Measurements from ENCODE around the gene OPRM1. TPM values are rescaled to one million over a fixed set of nuclear protein-coding genes. Genes with fewer than 3 reads are reported as not detected.

OPRM1 gene
- total RNA-seq, 1 donor = not detected

DNA sequence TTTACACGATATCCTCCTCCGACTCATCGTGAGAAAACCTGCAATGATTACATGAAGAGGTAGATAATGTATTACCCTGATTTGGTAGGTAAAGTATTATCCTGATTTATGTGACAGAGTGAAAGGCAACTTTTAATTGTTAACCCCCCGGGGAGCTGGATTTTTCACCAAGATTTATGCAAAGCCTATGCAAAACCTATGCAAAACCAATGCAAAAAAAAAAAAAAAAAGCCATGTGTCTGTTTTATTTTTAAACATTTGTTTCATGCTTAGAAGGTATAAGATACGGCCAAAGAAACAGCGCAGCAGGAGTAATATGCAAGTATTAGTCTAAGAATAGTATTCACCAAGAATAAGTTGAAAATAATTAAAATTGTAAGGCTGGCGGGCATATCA, 207.7 kb downstream of the OPRM1 start:
- Histone ChIP-seq H3K4me1 (ENCODE audit: insufficient read depth, low read length) (no peaks in the 10 kb centered on the region), H3K9me3 (ENCODE audit: low read depth, low read length) (no peaks in the 10 kb centered on the region), H3K4me3 (ENCODE audit: insufficient read depth, low read length) (no peak overlapping the region), H3K27me3 (ENCODE audit: insufficient read depth, low read length) (peaks cover 3% of the 10 kb centered on the region), H3K79me2 (ENCODE audit: insufficient read depth, low read length) (no peaks in the 10 kb centered on the region), H4K20me1 (ENCODE audit: insufficient read depth, low read length) (no peaks in the 10 kb centered on the region), H3K36me3 (ENCODE audit: insufficient read depth, low read length) (no peaks in the 10 kb centered on the region), H2AFZ (ENCODE audit: low read length) (no peak overlapping the region), H3K27ac (ENCODE audit: low read depth, low read length) (no peak overlapping the region), H3K4me2 (ENCODE audit: insufficient read depth, low read length) (no peak overlapping the region)
- no peak for DNase-seq (ENCODE audit: insufficient read length, low spot score, missing footprints)
- TF ChIP-seq, protein P1, sequence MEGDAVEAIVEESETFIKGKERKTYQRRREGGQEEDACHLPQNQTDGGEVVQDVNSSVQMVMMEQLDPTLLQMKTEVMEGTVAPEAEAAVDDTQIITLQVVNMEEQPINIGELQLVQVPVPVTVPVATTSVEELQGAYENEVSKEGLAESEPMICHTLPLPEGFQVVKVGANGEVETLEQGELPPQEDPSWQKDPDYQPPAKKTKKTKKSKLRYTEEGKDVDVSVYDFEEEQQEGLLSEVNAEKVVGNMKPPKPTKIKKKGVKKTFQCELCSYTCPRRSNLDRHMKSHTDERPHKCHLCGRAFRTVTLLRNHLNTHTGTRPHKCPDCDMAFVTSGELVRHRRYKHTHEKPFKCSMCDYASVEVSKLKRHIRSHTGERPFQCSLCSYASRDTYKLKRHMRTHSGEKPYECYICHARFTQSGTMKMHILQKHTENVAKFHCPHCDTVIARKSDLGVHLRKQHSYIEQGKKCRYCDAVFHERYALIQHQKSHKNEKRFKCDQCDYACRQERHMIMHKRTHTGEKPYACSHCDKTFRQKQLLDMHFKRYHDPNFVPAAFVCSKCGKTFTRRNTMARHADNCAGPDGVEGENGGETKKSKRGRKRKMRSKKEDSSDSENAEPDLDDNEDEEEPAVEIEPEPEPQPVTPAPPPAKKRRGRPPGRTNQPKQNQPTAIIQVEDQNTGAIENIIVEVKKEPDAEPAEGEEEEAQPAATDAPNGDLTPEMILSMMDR (IDR thresholded peaks at IDR 0.05; ENCODE audit: extremely low read depth, low read depth, low read length) = no peak

DNA sequence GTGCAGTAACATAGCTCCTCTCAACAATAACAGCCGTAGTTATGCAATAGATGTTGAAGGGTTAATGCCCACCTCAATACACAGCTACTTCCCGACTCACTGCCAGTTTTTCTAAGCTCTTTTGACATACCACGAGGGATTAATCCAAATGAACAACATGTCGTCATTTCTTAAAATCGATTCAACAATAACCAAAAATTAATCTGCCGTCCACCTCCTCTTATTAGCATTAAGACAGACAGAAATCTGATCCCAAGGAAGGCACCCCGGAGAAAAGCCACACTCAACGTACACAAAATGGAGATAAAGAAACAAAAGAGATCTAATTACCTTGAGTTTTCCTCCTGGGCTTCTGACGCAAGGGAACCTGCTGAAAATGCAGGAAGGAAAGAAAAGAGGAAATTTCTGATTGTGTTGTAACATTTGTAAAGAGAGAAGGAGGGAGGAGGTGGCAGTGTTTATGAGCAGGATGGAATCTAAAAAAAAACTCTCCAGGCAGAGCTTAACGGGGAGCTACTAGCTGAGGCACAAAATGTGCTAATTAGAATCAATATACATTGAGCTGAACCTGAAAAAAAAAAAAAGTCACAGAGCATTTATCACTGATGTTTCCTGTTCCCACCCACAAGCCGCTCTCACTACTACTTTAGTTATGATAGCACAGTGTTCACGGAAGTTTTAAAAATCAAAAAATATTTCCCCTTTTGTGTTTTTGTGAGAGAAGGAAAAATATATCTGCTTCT, 208.2 kb downstream of the OPRM1 start:
- Histone ChIP-seq H3K79me2 (ENCODE audit: insufficient read depth, low read length) (no peaks in the 10 kb centered on the region), H3K4me3 (ENCODE audit: insufficient read depth, low read length) (no peak overlapping the region), H4K20me1 (ENCODE audit: insufficient read depth, low read length) (no peaks in the 10 kb centered on the region), H3K4me2 (ENCODE audit: insufficient read depth, low read length) (no peak overlapping the region), H2AFZ (ENCODE audit: low read length) (no peak overlapping the region), H3K27me3 (ENCODE audit: insufficient read depth, low read length) (peaks cover 3% of the 10 kb centered on the region), H3K4me1 (ENCODE audit: insufficient read depth, low read length) (no peaks in the 10 kb centered on the region), H3K9me3 (ENCODE audit: low read depth, low read length) (no peaks in the 10 kb centered on the region), H3K36me3 (ENCODE audit: insufficient read depth, low read length) (no peaks in the 10 kb centered on the region), H3K27ac (ENCODE audit: low read depth, low read length) (no peak overlapping the region)
- DNase-seq (ENCODE audit: insufficient read length, low spot score, missing footprints) = no peak
- TF ChIP-seq, protein P1 (IDR thresholded peaks at IDR 0.05; ENCODE audit: extremely low read depth, low read depth, low read length) = no peak

DNA sequence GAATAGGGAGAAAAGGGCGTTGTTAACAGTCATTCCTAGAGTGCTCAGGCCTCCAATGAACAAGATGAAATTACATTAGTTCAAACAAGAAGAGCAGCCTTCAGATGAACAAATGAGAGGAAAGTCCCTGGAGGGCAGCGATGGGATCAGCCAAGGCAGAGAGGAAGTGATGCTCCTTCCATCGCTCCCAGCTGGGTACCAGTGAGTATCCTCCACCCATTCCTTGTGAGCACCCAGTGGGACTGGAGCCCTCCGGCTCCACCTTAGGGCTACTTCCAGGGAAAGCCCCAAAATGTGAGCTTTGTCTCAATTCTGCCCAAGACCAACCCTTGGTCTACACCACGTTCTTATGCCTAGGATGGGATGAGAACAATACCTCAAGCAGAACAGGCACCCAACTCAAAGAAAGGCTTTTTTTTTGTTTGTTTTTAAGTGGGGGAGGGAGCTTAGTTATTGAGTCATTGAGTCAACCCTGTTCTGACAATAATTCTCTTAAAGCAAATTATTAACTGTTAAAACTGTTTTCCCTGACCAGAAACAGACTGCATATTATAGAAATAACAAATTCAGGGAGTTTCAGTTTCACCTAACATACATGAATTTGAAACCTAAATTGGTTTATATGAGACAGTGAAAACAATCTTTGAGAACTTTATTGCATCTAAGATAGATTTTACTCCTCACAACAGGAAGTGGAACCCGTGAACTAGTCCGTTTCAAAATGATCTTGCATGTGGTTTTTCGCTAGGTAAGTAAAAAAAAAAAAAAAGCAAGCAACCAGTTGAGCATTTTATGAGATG, 210.7 kb downstream of the OPRM1 start:
- H3K4me3 ChIP-seq (ENCODE audit: insufficient read depth, low read length) = no peak overlapping the region
- DNase-seq (ENCODE audit: insufficient read length, low spot score, missing footprints) = no peak
- H3K4me1 ChIP-seq (ENCODE audit: insufficient read depth, low read length) = no peaks in the 10 kb centered on the region
- no peak overlapping the region for H2AFZ ChIP-seq (ENCODE audit: low read length)
- no peaks in the 10 kb centered on the region for H3K9me3 ChIP-seq (ENCODE audit: low read depth, low read length)
- no peaks in the 10 kb centered on the region for H4K20me1 ChIP-seq (ENCODE audit: insufficient read depth, low read length)
- H3K27ac ChIP-seq (ENCODE audit: low read depth, low read length) = no peak overlapping the region
- peaks cover 3% of the 10 kb centered on the region for H3K27me3 ChIP-seq (ENCODE audit: insufficient read depth, low read length)
- H3K4me2 ChIP-seq (ENCODE audit: insufficient read depth, low read length) = no peak overlapping the region
- TF ChIP-seq, protein P1 (IDR thresholded peaks at IDR 0.05; ENCODE audit: extremely low read depth, low read depth, low read length) = no peak
- H3K79me2 ChIP-seq (ENCODE audit: insufficient read depth, low read length) = no peaks in the 10 kb centered on the region
- H3K36me3 ChIP-seq (ENCODE audit: insufficient read depth, low read length) = no peaks in the 10 kb centered on the region

DNA sequence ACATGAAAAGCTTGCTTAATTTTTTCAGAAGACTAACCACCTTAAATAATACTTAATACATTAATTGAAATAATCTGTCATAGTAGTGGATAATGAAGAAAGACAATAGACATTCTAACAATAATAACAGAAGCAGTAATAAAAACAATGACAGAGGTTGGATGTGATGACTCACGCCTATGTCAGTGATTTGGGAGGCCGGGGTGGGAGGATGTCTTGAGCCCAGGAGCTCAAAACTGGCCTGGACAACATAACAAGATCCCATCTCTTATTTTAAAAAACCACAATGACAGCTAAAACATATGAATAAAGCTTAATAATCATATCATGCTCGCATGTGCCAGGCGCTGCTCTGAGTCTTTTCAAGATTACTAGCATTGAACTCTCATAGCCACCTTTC, 212.1 kb downstream of the OPRM1 start:
- no peaks in the 10 kb centered on the region for H3K9me3 ChIP-seq (ENCODE audit: low read depth, low read length)

More for the DNA sequence above, 212.1 kb downstream of the OPRM1 start:
- Histone ChIP-seq H3K4me2 (ENCODE audit: insufficient read depth, low read length) (no peak overlapping the region), H2AFZ (ENCODE audit: low read length) (no peak overlapping the region), H4K20me1 (ENCODE audit: insufficient read depth, low read length) (no peaks in the 10 kb centered on the region), H3K4me3 (ENCODE audit: insufficient read depth, low read length) (no peak overlapping the region), H3K27me3 (ENCODE audit: insufficient read depth, low read length) (peaks cover 3% of the 10 kb centered on the region), H3K27ac (ENCODE audit: low read depth, low read length) (no peak overlapping the region), H3K79me2 (ENCODE audit: insufficient read depth, low read length) (no peaks in the 10 kb centered on the region), H3K4me1 (ENCODE audit: insufficient read depth, low read length) (no peaks in the 10 kb centered on the region), H3K36me3 (ENCODE audit: insufficient read depth, low read length) (no peaks in the 10 kb centered on the region)
- TF ChIP-seq, protein P1 (IDR thresholded peaks at IDR 0.05; ENCODE audit: extremely low read depth, low read depth, low read length) = no peak
- no peak for DNase-seq (ENCODE audit: insufficient read length, low spot score, missing footprints)

All from osteoblast (primary cell).